HL-60 (cell line): Measurements from ENCODE around the gene PASD1.

ENCODE experiments used
- DNase-seq, 2 experiments: peaks; one replicate each; pipeline ENCODE4 v3.0.0-alpha.2; 2010 to 2020; ENCODE audit warnings: low read depth in 1 of 2, low spot score in 1 of 2
- H3K27ac ChIP-seq: fragments of 250-450 bp; sonication (Bioruptor Pico); replicated peaks from 2 replicates; pipeline ENCODE4 v1.5.1; 2020; ENCODE audit warnings: mild to moderate bottlenecking, moderate library complexity
- H3K27me3 ChIP-seq: fragments of 250-450 bp; sonication (Bioruptor Pico); 2 replicates; pipeline ENCODE4 v1.5.1; 2021; ENCODE audit warnings: mild to moderate bottlenecking, moderate library complexity; ENCODE audit not compliant: insufficient read depth, poor library complexity, severe bottlenecking
- H3K4me3 ChIP-seq: replicated peaks from 2 replicates; pipeline ENCODE4 v1.5.1; 2011; ENCODE audit warnings: mild to moderate bottlenecking, control low read depth, low read length; ENCODE audit not compliant: insufficient read depth
- GABPA ChIP-seq: IDR thresholded peaks from 2 replicates; pipeline ENCODE4 v1.6.1; 2012; ENCODE audit warnings: low read depth
- POLR2AphosphoS5 ChIP-seq: IDR thresholded peaks from 2 replicates; pipeline ENCODE4 v1.6.1; 2012; ENCODE audit warnings: low read depth
- SPI1 ChIP-seq: IDR thresholded peaks from 2 replicates; pipeline ENCODE4 v1.6.1; 2012; ENCODE audit warnings: low read depth, mild to moderate bottlenecking, borderline replicate concordance
- long read RNA-seq: library from polyadenylated mRNA; unstranded; transcript quantifications from one replicate; pipeline ENCODE4 v2.0.0, GENCODE V29; 2020
- TF ChIP-seq, protein P1 (sequence below): IDR thresholded peaks from 2 replicates; pipeline ENCODE4 v1.6.1; 2012; ENCODE audit warnings: low read depth; ENCODE audit not compliant: insufficient replicate concordance
- TF ChIP-seq, protein P2 (sequence below): IDR thresholded peaks from one replicate; pipeline ENCODE4 v1.5.1; 2011; ENCODE audit warnings: low read length, control low read depth, inconsistent platforms; ENCODE audit not compliant: insufficient read depth

Gene PASD1
- long read RNA-seq: 0 reads

DNA sequence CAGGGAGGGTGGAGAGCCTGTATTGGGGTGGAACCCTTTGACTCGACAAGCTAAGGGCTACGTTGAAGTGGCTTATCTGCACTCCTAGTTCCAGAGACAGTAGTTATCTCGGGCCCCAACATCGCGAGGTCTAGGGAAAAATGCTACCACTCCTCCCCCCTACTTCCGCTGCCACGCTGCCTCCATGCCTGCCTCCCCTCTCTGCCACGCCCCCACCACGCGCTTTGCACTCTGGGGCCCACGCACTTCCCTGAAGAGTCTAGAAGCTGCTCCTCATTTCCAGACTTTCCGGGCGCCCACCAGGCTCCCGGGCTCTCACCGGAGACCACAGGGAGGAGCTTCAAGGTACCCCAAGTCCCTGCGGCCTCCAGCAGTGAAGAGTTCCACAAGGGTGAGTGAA is at the start of gene PASD1:
TSS of gene PASD1 (plus strand) at position 227 of the 400 bp plus-strand sequence. CDS start 37,879 bp downstream, outside the sequence.
- TF ChIP-seq, protein P1, sequence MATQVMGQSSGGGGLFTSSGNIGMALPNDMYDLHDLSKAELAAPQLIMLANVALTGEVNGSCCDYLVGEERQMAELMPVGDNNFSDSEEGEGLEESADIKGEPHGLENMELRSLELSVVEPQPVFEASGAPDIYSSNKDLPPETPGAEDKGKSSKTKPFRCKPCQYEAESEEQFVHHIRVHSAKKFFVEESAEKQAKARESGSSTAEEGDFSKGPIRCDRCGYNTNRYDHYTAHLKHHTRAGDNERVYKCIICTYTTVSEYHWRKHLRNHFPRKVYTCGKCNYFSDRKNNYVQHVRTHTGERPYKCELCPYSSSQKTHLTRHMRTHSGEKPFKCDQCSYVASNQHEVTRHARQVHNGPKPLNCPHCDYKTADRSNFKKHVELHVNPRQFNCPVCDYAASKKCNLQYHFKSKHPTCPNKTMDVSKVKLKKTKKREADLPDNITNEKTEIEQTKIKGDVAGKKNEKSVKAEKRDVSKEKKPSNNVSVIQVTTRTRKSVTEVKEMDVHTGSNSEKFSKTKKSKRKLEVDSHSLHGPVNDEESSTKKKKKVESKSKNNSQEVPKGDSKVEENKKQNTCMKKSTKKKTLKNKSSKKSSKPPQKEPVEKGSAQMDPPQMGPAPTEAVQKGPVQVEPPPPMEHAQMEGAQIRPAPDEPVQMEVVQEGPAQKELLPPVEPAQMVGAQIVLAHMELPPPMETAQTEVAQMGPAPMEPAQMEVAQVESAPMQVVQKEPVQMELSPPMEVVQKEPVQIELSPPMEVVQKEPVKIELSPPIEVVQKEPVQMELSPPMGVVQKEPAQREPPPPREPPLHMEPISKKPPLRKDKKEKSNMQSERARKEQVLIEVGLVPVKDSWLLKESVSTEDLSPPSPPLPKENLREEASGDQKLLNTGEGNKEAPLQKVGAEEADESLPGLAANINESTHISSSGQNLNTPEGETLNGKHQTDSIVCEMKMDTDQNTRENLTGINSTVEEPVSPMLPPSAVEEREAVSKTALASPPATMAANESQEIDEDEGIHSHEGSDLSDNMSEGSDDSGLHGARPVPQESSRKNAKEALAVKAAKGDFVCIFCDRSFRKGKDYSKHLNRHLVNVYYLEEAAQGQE: no peak
- H3K27ac ChIP-seq: no peak within 1 kb of the TSS
- DNase-seq: no peak
- H3K27me3 ChIP-seq: no peaks in the 10 kb centered on the region
- H3K4me3 ChIP-seq: no peak within 1 kb of the TSS

DNA sequence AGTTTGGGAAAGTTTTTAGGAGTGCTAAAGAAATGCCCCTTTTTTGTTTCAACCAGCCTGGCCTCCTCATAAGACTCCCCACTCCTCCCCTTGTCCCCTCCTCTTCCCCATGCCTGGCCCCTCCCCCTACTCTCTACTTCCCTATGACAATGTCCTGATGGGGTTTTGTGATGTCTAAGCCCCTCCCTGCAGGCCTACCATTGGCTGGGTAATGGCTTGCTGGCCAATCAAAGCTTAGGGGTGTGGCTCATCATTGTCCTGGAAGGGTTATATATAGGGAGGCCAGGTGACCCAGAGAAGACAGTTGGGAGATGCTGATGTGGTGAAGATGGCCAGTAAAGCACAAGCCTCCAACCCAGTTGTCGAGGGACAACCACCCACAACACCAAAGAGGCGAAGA is 48.2 kb upstream of the PASD1 start:
- TF ChIP-seq POLR2AphosphoS5: no peak
- TF ChIP-seq, protein P2, sequence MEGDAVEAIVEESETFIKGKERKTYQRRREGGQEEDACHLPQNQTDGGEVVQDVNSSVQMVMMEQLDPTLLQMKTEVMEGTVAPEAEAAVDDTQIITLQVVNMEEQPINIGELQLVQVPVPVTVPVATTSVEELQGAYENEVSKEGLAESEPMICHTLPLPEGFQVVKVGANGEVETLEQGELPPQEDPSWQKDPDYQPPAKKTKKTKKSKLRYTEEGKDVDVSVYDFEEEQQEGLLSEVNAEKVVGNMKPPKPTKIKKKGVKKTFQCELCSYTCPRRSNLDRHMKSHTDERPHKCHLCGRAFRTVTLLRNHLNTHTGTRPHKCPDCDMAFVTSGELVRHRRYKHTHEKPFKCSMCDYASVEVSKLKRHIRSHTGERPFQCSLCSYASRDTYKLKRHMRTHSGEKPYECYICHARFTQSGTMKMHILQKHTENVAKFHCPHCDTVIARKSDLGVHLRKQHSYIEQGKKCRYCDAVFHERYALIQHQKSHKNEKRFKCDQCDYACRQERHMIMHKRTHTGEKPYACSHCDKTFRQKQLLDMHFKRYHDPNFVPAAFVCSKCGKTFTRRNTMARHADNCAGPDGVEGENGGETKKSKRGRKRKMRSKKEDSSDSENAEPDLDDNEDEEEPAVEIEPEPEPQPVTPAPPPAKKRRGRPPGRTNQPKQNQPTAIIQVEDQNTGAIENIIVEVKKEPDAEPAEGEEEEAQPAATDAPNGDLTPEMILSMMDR: no peak
- TF ChIP-seq SPI1: no peak
- no peak for TF ChIP-seq GABPA
- TF ChIP-seq, protein P1: no peak
- H3K27me3 ChIP-seq: peaks cover 7% of the 10 kb centered on the region
- H3K4me3 ChIP-seq: no peak overlapping the region
- no peak overlapping the region for H3K27ac ChIP-seq
- DNase-seq: no peak

DNA sequence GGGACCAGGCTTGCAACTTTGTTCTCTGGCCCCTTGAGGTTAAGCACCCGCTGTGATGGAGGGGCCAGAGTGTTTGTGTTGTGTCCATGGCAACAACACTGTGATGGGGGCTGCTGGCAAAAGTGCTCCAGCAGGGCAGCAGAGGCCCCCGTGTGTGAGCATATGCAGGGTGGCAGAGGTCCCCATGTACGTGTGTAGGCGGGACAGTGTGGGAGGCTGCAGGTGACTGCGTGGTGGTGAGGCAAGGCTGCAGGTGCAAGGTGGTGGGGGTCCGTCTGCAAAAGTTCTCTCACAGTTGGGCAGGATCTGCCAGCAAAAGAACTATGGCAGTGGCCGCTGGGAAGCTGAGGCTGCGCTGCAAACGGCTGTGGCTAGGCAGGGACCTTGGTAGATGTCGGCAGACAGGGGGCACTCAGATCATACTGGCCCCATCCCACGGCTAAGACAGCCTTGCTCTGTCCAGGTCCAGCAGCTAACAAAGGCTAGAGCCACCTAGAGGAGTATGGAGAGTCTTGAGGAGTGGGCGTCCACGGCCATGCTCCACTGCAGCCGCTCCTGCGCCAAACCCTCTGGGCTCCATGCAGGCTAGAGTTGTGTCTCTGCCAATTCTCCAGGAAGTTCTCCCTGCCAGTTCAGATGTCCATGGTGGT is 46.8 kb upstream of the PASD1 start:
- peaks cover 7% of the 10 kb centered on the region for H3K27me3 ChIP-seq
- H3K27ac ChIP-seq: no peak overlapping the region
- TF ChIP-seq GABPA (no peak), POLR2AphosphoS5 (no peak)
- TF ChIP-seq, protein P2: no peak
- no peak overlapping the region for H3K4me3 ChIP-seq
- no peak for DNase-seq

GRCh38 chrX:151517421-151517820 is 46.1 kb upstream of the PASD1 start:
- no peak overlapping the region for H3K4me3 ChIP-seq
- TF ChIP-seq POLR2AphosphoS5 (no peak), GABPA (no peak), SPI1 (no peak)
- TF ChIP-seq, protein P1: no peak
- TF ChIP-seq, protein P2: no peak
- peaks cover 7% of the 10 kb centered on the region for H3K27me3 ChIP-seq
- H3K27ac ChIP-seq: no peak overlapping the region
- no peak for DNase-seq
